GM12801 (cell line): ENCODE measurements around the gene ZFPL1.

Experiments used
- CTCF ChIP-seq: IDR thresholded peaks from one replicate; pipeline ENCODE4 v1.5.1; 2011; ENCODE audit warnings: control low read depth; ENCODE audit not compliant: insufficient read length; ENCODE audit errors: extremely low read depth

The ZFPL1 gene

DNA sequence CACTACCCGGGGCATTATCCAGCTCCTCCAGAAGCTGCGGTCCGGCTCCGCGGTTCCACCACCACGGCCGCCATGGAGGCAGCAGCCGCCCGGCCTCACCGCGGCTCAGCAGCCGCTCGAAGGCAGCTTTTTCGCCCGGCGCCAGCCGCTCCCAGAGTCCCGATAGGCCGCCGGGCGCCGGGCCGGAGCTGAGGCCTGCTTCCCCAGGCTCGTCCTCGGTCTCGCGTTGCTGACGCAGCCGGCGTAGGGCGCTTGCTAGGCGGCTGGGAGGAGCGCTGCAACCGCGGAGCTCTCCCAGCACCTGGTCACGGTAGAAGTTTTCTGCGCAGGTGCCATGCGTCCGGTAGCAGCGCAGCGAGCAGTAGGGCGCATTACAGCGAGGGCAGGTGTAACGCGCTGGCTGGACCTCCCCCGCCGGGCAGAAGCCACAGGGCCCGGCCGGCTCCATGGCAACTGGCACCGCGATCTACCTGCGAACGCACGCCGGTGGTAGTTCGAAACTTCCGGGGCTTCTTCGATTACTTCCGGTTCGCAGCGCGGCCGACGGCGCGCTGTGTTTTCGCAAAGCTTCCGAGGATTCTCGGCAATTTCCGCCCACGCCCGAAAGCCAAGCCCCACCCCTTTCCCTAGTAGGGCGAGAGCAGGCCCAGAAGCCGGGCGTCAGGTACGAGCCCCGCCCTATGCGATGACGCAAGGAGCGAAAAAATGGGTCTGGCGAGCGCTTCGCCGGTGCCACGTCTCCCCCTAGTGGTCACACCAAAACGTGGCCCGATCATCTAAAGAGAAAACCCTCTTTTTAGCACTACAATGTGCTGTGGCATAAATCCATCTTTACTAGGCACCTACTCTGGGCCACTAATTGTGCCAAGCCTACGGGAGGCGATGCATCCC is 33.4 kb downstream of the ZFPL1 start, which contains the start of gene ZNHIT2:
Gene ZNHIT2, minus strand, starts transcription at position 496 of the 891 bp plus-strand sequence. Its CDS starts 48 bp downstream, at position 448.
- no peak for TF ChIP-seq CTCF

- TF ChIP-seq CTCF = no peak
These were observed 34.2 kb downstream of the ZFPL1 start for GRCh38 chr11:65118097-65118837.

- no peak for TF ChIP-seq CTCF
These were observed 35.6 kb downstream of the ZFPL1 start for GRCh38 chr11:65119670-65119995.

DNA sequence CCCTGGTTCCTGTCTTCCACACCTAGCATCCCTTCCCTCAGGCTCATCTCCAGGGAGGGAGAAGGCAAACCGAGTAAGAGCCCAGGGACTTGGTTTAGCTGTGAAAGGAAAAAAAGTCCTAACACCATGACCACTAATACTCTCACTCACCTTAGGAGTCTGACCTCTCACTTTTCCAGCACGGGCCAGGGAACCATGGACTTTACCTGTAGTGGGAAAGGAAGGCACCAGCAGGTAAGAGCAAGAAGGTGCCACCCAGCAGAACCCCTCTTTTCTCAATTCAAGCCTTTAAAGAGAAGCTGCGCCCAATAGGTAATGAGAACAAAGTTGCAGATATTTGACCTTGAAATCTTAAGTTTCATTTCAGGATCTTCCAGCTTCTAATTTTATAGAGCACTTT is 36.8 kb downstream of the ZFPL1 start:
- no peak for TF ChIP-seq CTCF

GRCh38 chr11:65121447-65121864 is 37.4 kb downstream of the ZFPL1 start:
- TF ChIP-seq CTCF = no peak

DNA sequence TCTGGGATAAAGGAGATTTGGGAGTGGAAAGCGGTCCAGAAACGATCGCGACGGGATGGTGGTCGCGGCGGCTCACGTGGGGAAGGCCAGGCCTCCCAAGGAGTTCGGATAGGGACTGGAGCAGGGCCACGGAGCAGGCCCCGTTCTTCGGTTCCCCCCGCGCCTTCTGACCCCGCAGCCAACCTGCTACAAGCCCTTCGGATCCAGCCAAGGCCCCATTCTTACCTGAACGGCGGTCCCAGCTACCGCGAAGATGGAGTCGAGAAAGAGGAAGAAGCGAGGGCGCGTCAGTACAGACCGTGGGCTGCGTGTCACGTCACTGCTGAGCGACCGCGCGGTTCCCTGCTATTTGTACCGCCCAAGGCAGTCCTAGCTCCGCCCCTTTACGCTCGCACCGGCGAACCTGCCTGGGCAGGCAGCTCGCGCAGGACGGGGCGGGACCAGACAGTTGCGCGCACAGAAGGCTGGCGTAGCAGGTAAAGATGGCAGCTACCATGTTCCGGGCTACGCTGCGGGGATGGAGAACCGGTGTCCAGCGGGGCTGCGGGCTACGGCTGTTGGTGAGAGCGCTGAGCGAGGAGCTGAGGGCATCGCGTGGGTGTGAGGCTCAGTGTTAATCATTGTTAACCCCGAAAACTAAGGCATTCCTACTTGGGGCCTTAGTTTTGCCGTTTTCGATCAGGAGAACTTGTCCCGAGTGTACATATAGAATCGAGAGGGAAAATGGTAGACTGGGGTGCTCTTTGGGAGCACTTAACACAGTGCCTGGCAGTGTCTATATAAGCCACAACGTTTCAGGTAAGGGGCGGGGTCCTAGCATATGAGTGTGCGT is 38.1 kb downstream of the ZFPL1 start, which contains the start of the genes FAU and MRPL49:
Gene FAU, minus strand, starts transcription at position 270 of the 832 bp plus-strand sequence. CDS start 321 bp downstream, outside the sequence.
Gene MRPL49, plus strand, starts transcription at position 457 of the 832 bp plus-strand sequence. Its CDS starts 26 bp downstream, at position 483.
- no peak for TF ChIP-seq CTCF
